Progenitor cell of endocrine pancreas (in vitro differentiated cells): ENCODE data around the gene DOC2A. TPM values are rescaled to one million over a fixed set of nuclear protein-coding genes. Genes with fewer than 3 reads are reported as not detected.

Experiments used
- DNase-seq: peaks from one replicate; pipeline ENCODE4 v3.0.0; 2021; ENCODE audit warnings: low spot score; ENCODE audit not compliant: unreplicated experiment
- H3K27ac Mint-ChIP-seq: 2 replicates; pipeline ENCODE4 v1.8.0; 2021; ENCODE audit warnings: mild to moderate bottlenecking, moderate library complexity, mixed read lengths
- H3K27me3 Mint-ChIP-seq: 2 replicates; pipeline ENCODE4 v1.8.0; 2021; ENCODE audit warnings: mixed read lengths
- H3K36me3 Mint-ChIP-seq: 2 replicates; pipeline ENCODE4 v1.8.0; 2022; ENCODE audit warnings: mixed read lengths; ENCODE audit not compliant: insufficient read depth
- H3K4me1 Mint-ChIP-seq: 2 replicates; pipeline ENCODE4 v1.8.0; 2021; ENCODE audit warnings: low read depth, mixed read lengths
- H3K4me3 Mint-ChIP-seq: 2 replicates; pipeline ENCODE4 v1.8.0; 2021; ENCODE audit warnings: low read depth, mild to moderate bottlenecking, moderate library complexity, mixed read lengths
- H3K9me3 Mint-ChIP-seq: 2 replicates; pipeline ENCODE4 v1.8.0; 2021; ENCODE audit warnings: low read depth, mixed read lengths
- CTCF ChIP-seq: fragments of 200-600 bp; sonication (generic); IDR thresholded peaks from one replicate; pipeline ENCODE4 v1.5.0; 2021; ENCODE audit warnings: antibody characterized with exemption, mild to moderate bottlenecking; ENCODE audit not compliant: unreplicated experiment
- total RNA-seq: library from RNA; stranded (reverse); gene quantifications from 2 replicates; pipeline ENCODE4 v1.2.1, GENCODE V29; 2021

DOC2A gene
- total RNA-seq, 1 donor from 2014 or later = 5.0 TPM

- Mint-ChIP-seq H3K36me3 (peaks cover 2% of the 10 kb centered on the region), H3K9me3 (no peaks in the 10 kb centered on the region), H3K27me3 (no peaks in the 10 kb centered on the region), H3K4me1 (peaks cover 10% of the 10 kb centered on the region), H3K4me3 (no peak overlapping the region), H3K27ac (no peak overlapping the region)
- TF ChIP-seq CTCF = no peak
- DNase-seq = no peak
Observed at GRCh38 chr16:29959293-29959692, 51.5 kb downstream of the DOC2A start.

DNA sequence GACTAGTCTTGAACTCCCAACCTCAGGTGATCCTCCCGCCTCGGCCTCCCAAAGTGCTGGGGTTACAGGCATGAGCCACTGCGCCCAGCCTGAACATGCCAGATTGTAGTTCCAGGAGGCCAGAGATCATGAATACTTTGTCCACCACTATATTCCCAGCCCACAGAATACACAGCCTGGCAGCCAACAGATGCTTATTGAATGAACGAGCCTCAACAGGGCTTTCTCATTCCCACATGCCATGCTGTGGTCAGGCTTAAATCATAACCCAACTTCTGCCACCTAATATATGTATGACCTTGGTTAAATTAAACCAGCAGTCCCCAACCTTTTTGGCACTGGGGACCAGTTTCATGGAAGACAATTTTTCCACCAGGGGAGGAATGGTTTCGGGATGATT, 52.1 kb downstream of the DOC2A start:
- Mint-ChIP-seq H3K36me3 (peaks cover 2% of the 10 kb centered on the region), H3K27ac (no peak overlapping the region), H3K27me3 (no peaks in the 10 kb centered on the region), H3K4me1 (peaks cover 10% of the 10 kb centered on the region), H3K4me3 (no peak overlapping the region), H3K9me3 (no peaks in the 10 kb centered on the region)
- no peak for DNase-seq
- TF ChIP-seq CTCF = no peak

Other genes starting within 250 kb of the DOC2A start
- not detected in 2 replicates for gene ZG16, start 232.8 kb downstream of the DOC2A start, total RNA-seq
- gene KIF22, start 220.3 kb downstream of the DOC2A start, total RNA-seq = 78.4 and 79.8 TPM in 2 replicates
- gene MAZ, start 204.5 kb downstream of the DOC2A start, total RNA-seq = 345 and 347 TPM in 2 replicates
- gene PRRT2, start 198.8 kb downstream of the DOC2A start, total RNA-seq = 1.4 and 2.4 TPM in 2 replicates
- gene PAGR1, start 194.9 kb downstream of the DOC2A start, total RNA-seq = 26.4 and 29.9 TPM in 2 replicates
- gene MVP, start 190.6 kb downstream of the DOC2A start, total RNA-seq = 6.5 and 9.0 TPM in 2 replicates
- 46.3 and 51.2 TPM in 2 replicates for gene CDIPT, start 147.8 kb downstream of the DOC2A start, total RNA-seq
- 13.2 and 16.2 TPM in 2 replicates for gene SEZ6L2, start 111.5 kb downstream of the DOC2A start, total RNA-seq
- 3.1 and 3.8 TPM in 2 replicates for gene ASPHD1, start 110.5 kb downstream of the DOC2A start, total RNA-seq
- 31.4 and 34.7 TPM in 2 replicates for gene KCTD13, start 84.8 kb downstream of the DOC2A start, total RNA-seq
- gene TMEM219, start 48.9 kb downstream of the DOC2A start, total RNA-seq = 89.4 and 91.9 TPM in 2 replicates
- gene TAOK2, start 37.2 kb downstream of the DOC2A start, total RNA-seq = 51.1 and 54.0 TPM in 2 replicates
- gene HIRIP3, start 15.4 kb downstream of the DOC2A start, total RNA-seq = 11.4 and 12.0 TPM in 2 replicates
- 72.7 and 74.2 TPM in 2 replicates for gene INO80E, start 14.8 kb downstream of the DOC2A start, total RNA-seq
- not detected in 2 replicates for gene C16orf92, start 12.2 kb upstream of the DOC2A start, total RNA-seq
- gene TLCD3B, start 20.2 kb upstream of the DOC2A start, total RNA-seq = 1.5 and 1.7 TPM in 2 replicates
- gene ALDOA, start 54.7 kb upstream of the DOC2A start, total RNA-seq = 273 and 283 TPM in 2 replicates
- gene PPP4C, start 65.0 kb upstream of the DOC2A start, total RNA-seq = 142 and 144 TPM in 2 replicates
- 3.5 and 3.9 TPM in 2 replicates for gene TBX6, start 80.9 kb upstream of the DOC2A start, total RNA-seq
- gene YPEL3, start 85.2 kb upstream of the DOC2A start, total RNA-seq = 41.7 and 45.7 TPM in 2 replicates
- gene GDPD3, start 102.5 kb upstream of the DOC2A start, total RNA-seq = 13.3 and 13.8 TPM in 2 replicates
- 59.8 and 62.8 TPM in 2 replicates for gene MAPK3, start 112.2 kb upstream of the DOC2A start, total RNA-seq
- 1.6 and 3.8 TPM in 2 replicates for gene CORO1A, start 172.6 kb upstream of the DOC2A start, total RNA-seq
- 65.0 and 71.5 TPM in 2 replicates for gene BOLA2B, start 182.6 kb upstream of the DOC2A start, total RNA-seq
- gene SLX1A, start 182.8 kb upstream of the DOC2A start, total RNA-seq = 28.7 and 37.5 TPM in 2 replicates
- gene SULT1A3, start 188.2 kb upstream of the DOC2A start, total RNA-seq = 33.0 and 33.3 TPM in 2 replicates
- 27.0 and 27.1 TPM in 2 replicates for gene NPIPB13, start 237.5 kb upstream of the DOC2A start, total RNA-seq